HepG2 (cell line): Measurements from ENCODE around the gene CDC14A. TPM values are rescaled to one million over a fixed set of nuclear protein-coding genes. Genes with fewer than 3 reads are reported as not detected.

Experiments used
- ATAC-seq: fragments of 200-7000 bp; cut with Tn5 transposase; 3 replicates; pipeline ENCODE4 v1.9.1; 2020; ENCODE audit warnings: mild to moderate bottlenecking, moderate library complexity
- BruUV-seq: library from RNA; stranded (reverse); fragments of 400-500 nt; replicated peaks from 2 replicates; lab custom pipeline; 2021; lab: Mats Ljungman, UMichigan
- CTCF ChIA-PET: fragments of 300-600 bp; formaldehyde crosslinking; extraction: SDS; loops from one replicate; lab custom pipeline; 2021; ENCODE audit warnings: low total read pairs, inconsistent platforms, low intra/inter-chr PET ratio; lab: Yijun Ruan, JAX
- POLR2A ChIA-PET: fragments of 350-600 bp; sonication (Branson Sonifier 250); formaldehyde crosslinking; loops from one replicate; lab custom pipeline; 2020; ENCODE audit warnings: antibody characterized with exemption, inconsistent platforms; lab: Yijun Ruan, JAX
- DNase-seq: peaks from one replicate; pipeline ENCODE4 v3.0.0-alpha.2; 2015; ENCODE audit warnings: low spot score
- FAIRE-seq: peaks from 3 replicates; lab custom pipeline; 2011; peaks lifted over from hg19 to GRCh38; lab: Jason Lieb, UNC
- H2AFZ ChIP-seq: one replicate; pipeline ENCODE4 v1.6.1; 2011; ENCODE audit warnings: low read length, inconsistent platforms
- H3K27ac ChIP-seq: fragments of 300-600 bp; 3 replicates; pipeline ENCODE4 v1.8.0; 2011; ENCODE audit warnings: mixed run types, mild to moderate bottlenecking, mixed read lengths, low read length, inconsistent platforms; ENCODE audit not compliant: insufficient read depth; ENCODE audit errors: extremely low read length
- H3K27me3 ChIP-seq, 2 experiments: fragments of 200-600 bp in 1 of 2; 2 replicates in 1 of 2; 3 replicates in 1 of 2; pipeline versions ENCODE4 v1.6.0 to v1.8.0; 2011; ENCODE audit warnings: low read length in 2 of 2, mild to moderate bottlenecking in 2 of 2, moderate library complexity in 2 of 2, inconsistent platforms in 1 of 2; ENCODE audit not compliant: insufficient read depth in 2 of 2, control insufficient read depth in 1 of 2
- H3K36me3 ChIP-seq, 2 experiments: fragments of 200-600 bp in 1 of 2; replicated peaks in 1 of 2; 2 replicates in 1 of 2; 3 replicates in 1 of 2; pipeline versions ENCODE4 v1.5.1 to v1.8.0; 2011; ENCODE audit warnings: low read length in 2 of 2, inconsistent platforms in 1 of 2; ENCODE audit not compliant: insufficient read depth in 2 of 2, control insufficient read depth in 1 of 2
- H3K4me1 ChIP-seq: 2 replicates; pipeline ENCODE4 v1.5.1; 2012; ENCODE audit warnings: low read length, inconsistent platforms; ENCODE audit not compliant: insufficient read depth
- H3K4me2 ChIP-seq: 2 replicates; pipeline ENCODE4 v1.6.0; 2011; ENCODE audit warnings: low read depth, low read length, inconsistent platforms
- H3K4me3 ChIP-seq, 3 experiments: fragments of 200-600 bp in 1 of 3; sonication (generic), shearing (Covaris generic) in 1 of 3; replicated peaks in 1 of 3; 2 replicates each; pipeline ENCODE4 v1.5.1; 2011 to 2016; ENCODE audit warnings: low read length in 3 of 3, inconsistent platforms in 2 of 3, low read depth in 2 of 3, mild to moderate bottlenecking in 2 of 3, control low read depth in 1 of 3, mixed read lengths in 1 of 3; ENCODE audit not compliant: insufficient read depth in 1 of 3
- H3K79me2 ChIP-seq: one replicate; pipeline ENCODE4 v1.6.1; 2011; ENCODE audit warnings: low read length, inconsistent platforms; ENCODE audit not compliant: insufficient read depth
- H3K9ac ChIP-seq: 2 replicates; pipeline ENCODE4 v1.6.0; 2011; ENCODE audit warnings: mild to moderate bottlenecking, low read depth, low read length, inconsistent platforms; ENCODE audit not compliant: insufficient read depth
- H3K9me3 ChIP-seq: 2 replicates; pipeline ENCODE4 v1.5.1; 2012; ENCODE audit warnings: mild to moderate bottlenecking, low read length
- H4K20me1 ChIP-seq: 2 replicates; pipeline ENCODE4 v1.6.0; 2011; ENCODE audit warnings: inconsistent platforms, mild to moderate bottlenecking, low read length, moderate library complexity; ENCODE audit not compliant: insufficient read depth
- HOXA9 ChIP-seq: sonication (generic); formaldehyde crosslinking; IDR thresholded peaks from 2 replicates; pipeline ENCODE4 v1.8.1; 2022; ENCODE audit warnings: missing genetic modification reagents, mild to moderate bottlenecking, moderate library complexity, borderline replicate concordance
- SMARCC2 ChIP-seq: fragments of 450-650 bp; IDR thresholded peaks from 2 replicates; pipeline ENCODE4 v1.6.1; 2017; ENCODE audit warnings: antibody characterized with exemption, mild to moderate bottlenecking
- ZNF230 ChIP-seq: sonication (generic); formaldehyde crosslinking; IDR thresholded peaks from 2 replicates; pipeline ENCODE4 v1.4.0; 2020; ENCODE audit warnings: mild to moderate bottlenecking, missing genetic modification reagents
- ZNF30 ChIP-seq: sonication (generic); formaldehyde crosslinking; IDR thresholded peaks from 2 replicates; pipeline ENCODE4 v1.5.0; 2020; ENCODE audit warnings: mild to moderate bottlenecking, missing genetic modification reagents
- ZNF33A ChIP-seq: sonication (generic); formaldehyde crosslinking; IDR thresholded peaks from 2 replicates; pipeline ENCODE4 v1.5.1; 2020; ENCODE audit warnings: missing genetic modification reagents, mild to moderate bottlenecking, moderate library complexity, borderline replicate concordance
- ZNF619 ChIP-seq: sonication (generic); formaldehyde crosslinking; IDR thresholded peaks from 2 replicates; pipeline ENCODE4 v1.4.0; 2020; ENCODE audit warnings: mild to moderate bottlenecking, missing genetic modification reagents
- ZSCAN25 ChIP-seq: sonication (generic); formaldehyde crosslinking; IDR thresholded peaks from 2 replicates; pipeline ENCODE4 v1.8.0; 2022; ENCODE audit warnings: mild to moderate bottlenecking, missing genetic modification reagents
- WGBS: methylation state at CpG from one replicate; pipeline ENCODE4 v1.1.6; 2017; ENCODE audit warnings: low lambda C conversion rate; 5-methylcytosine and 5-hydroxymethylcytosine counted together
- in situ Hi-C: cut with HindIII; loops from 2 replicates; pipeline ENCODE4 v1.10.0; 2017; ENCODE audit warnings: low pct_unique_long_range_greater_than_20kb; ENCODE audit not compliant: extremely low pct_ligation_motif_present
- intact Hi-C: fragments of 100-400 bp; cut with micrococcal nuclease; formaldehyde crosslinking; loops from one replicate; pipeline ENCODE4 v1.10.0; 2022; ENCODE audit not compliant: unreplicated experiment
- polyA plus RNA-seq, 8 experiments: library from polyadenylated mRNA; depleted of rRNA in 3 of 8; stranded (reverse) in 7 of 8; unstranded in 1 of 8; fragments of >200 nt; fragmentation: Illumina TruSeq in 4 of 8; extraction: Trizol in 4 of 8; gene quantifications; 2 replicates each; pipeline versions ENCODE4 v1.2.1 to v1.2.3, GENCODE V29; 2011 to 2016; ENCODE audit warnings: low read depth in 4 of 8, missing spikeins in 1 of 8, mixed read lengths in 1 of 8; ENCODE audit not compliant: insufficient read depth in 1 of 8
- total RNA-seq, 5 experiments: library from RNA; depleted of rRNA; stranded (reverse); fragments of >200 nt; fragmentation: Illumina TruSeq; extraction: Trizol; gene quantifications; 2 replicates each; pipeline ENCODE4 v1.2.3, GENCODE V29; 2016; ENCODE audit warnings: low read depth in 1 of 5
- TF ChIP-seq, protein P1 (sequence below): sonication (generic); formaldehyde crosslinking; IDR thresholded peaks from 2 replicates; pipeline ENCODE4 v1.8.1; 2023; ENCODE audit warnings: mild to moderate bottlenecking, missing genetic modification reagents
- TF ChIP-seq, protein P2 (sequence below): sonication (generic); formaldehyde crosslinking; IDR thresholded peaks from 2 replicates; pipeline ENCODE4 v1.8.1; 2023; ENCODE audit warnings: missing genetic modification reagents, inconsistent platforms, borderline replicate concordance

The CDC14A gene
- total and polyA plus RNA-seq, 2 of the 13 experiments (the other 11 are each of a cell fraction or from before 2014, with no cell fraction given), result 2.8 to 4.9 TPM

DNA sequence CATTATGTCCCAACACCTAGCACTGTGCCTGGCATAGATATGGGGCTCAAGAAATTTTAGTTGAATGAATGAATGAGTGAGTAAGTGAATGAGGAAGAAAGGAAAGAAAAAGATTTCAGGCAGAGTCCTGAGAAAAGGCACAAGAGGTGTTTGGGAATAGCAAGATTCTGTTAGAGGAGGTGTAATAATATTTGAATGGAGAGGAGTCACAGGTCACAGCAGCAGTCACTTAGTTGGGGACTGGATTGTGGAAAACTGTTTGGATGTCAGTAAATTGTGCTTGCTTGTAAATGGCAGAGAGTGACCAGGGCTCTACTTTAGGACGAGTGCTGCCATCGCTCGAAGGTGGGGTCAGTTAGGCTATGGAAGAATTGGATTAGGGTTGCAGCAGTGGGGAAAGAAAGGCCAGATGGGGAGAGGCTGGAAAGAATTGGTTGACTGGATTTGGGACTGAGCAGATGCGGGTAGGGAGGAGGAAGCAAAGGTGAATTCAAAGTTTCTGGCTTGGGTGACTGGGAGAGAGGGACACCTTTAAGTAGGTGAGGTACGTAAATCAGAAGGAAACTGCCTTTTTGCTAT lies 9.3 kb downstream of the CDC14A start:
- Histone ChIP-seq H3K27me3 (no peaks in the 10 kb centered on the region), H3K4me2 (no peak overlapping the region), H3K4me3 (no peak overlapping the region), H3K27ac (no peak overlapping the region), H3K36me3 (peaks cover 0 to 1% of the 10 kb centered on the region in 2 experiments; a peak in 1 of 5 replicates), H3K9me3 (no peaks in the 10 kb centered on the region), H3K79me2 (peaks cover 4% of the 10 kb centered on the region), H3K4me1 (no peaks in the 10 kb centered on the region), H4K20me1 (no peaks in the 10 kb centered on the region), H2AFZ (no peak overlapping the region), H3K9ac (no peak overlapping the region)
- FAIRE-seq (no peak), DNase-seq (no peak), ATAC-seq (no peak)
- in situ Hi-C loops, result no loop called here
- intact Hi-C loops, result no loop called here
- TF ChIP-seq SMARCC2, result no peak
- TF ChIP-seq ZSCAN25 (CRISPR knock-in tag), result no peak
- no peak for TF ChIP-seq ZNF33A (CRISPR knock-in tag)
- 96% methylated on average over 5 of the region's 5 CpGs for WGBS
- ChIA-PET CTCF (no interaction called here), POLR2A (no interaction called here)
- BruUV-seq, result no TSS peak

DNA sequence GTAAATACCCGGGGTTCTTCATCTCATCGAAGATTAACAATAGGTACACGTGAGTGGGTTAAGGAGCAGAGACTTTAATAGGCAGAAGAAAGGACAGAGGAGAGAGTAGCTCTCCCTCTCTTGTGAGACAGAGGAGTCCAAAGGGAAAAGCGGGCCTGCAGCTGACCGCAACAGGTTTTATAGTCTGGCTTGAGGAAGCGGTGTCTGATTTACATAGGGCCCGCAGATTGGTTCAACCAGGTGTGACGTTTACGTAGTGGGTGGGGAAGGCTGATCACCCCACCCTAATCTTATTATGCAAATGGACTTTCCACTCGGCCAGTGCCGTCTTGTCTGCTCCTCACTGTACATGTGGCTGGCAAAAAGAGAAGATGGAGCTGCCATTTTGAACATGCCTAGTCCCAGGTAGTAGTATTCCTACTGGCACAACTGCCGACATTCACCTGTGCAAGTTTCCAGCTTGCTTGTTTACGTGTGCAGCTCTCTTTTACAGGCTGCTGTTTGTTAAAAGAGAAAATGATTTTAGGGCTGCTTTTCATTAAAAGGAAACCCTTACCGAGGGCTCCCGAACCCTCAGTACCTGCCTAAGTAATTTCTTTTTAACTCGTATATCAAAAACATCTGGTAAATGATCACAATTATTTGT lies 10.6 kb downstream of the CDC14A start:
- H3K9me3 ChIP-seq, result no peaks in the 10 kb centered on the region
- no peaks in the 10 kb centered on the region for H3K4me1 ChIP-seq
- H3K27me3 ChIP-seq, result no peaks in the 10 kb centered on the region
- no peak overlapping the region for H2AFZ ChIP-seq
- TF ChIP-seq HOXA9 (CRISPR knock-in tag) (no peak), ZNF619 (CRISPR knock-in tag) (no peak), ZNF30 (no peak), ZNF230 (no peak)
- TF ChIP-seq, protein P1, sequence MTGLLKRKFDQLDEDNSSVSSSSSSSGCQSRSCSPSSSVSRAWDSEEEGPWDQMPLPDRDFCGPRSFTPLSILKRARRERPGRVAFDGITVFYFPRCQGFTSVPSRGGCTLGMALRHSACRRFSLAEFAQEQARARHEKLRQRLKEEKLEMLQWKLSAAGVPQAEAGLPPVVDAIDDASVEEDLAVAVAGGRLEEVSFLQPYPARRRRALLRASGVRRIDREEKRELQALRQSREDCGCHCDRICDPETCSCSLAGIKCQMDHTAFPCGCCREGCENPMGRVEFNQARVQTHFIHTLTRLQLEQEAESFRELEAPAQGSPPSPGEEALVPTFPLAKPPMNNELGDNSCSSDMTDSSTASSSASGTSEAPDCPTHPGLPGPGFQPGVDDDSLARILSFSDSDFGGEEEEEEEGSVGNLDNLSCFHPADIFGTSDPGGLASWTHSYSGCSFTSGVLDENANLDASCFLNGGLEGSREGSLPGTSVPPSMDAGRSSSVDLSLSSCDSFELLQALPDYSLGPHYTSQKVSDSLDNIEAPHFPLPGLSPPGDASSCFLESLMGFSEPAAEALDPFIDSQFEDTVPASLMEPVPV (CRISPR knock-in tag), result no peak
- TF ChIP-seq, protein P2, sequence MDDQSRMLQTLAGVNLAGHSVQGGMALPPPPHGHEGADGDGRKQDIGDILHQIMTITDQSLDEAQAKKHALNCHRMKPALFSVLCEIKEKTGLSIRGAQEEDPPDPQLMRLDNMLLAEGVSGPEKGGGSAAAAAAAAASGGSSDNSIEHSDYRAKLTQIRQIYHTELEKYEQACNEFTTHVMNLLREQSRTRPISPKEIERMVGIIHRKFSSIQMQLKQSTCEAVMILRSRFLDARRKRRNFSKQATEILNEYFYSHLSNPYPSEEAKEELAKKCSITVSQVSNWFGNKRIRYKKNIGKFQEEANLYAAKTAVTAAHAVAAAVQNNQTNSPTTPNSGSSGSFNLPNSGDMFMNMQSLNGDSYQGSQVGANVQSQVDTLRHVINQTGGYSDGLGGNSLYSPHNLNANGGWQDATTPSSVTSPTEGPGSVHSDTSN (CRISPR knock-in tag), result no peak
- 98% methylated on average over 16 of the region's 16 CpGs for WGBS
- H3K9ac ChIP-seq, result no peak overlapping the region
- no peak for ATAC-seq
- H3K27ac ChIP-seq, result no peak overlapping the region
- POLR2A ChIA-PET, result no interaction called here
- H3K4me2 ChIP-seq, result no peak overlapping the region
- no TSS peak for BruUV-seq
- DNase-seq, result no peak
- no peaks in the 10 kb centered on the region for H4K20me1 ChIP-seq
- peaks cover 4% of the 10 kb centered on the region for H3K79me2 ChIP-seq
- no peak overlapping the region for H3K4me3 ChIP-seq
- intact Hi-C loops, result no loop called here
- FAIRE-seq, result no peak
- CTCF ChIA-PET, result no interaction called here
- no peaks in the 10 kb centered on the region for H3K36me3 ChIP-seq
- in situ Hi-C loops, result no loop called here
